ENCODE data around the gene CTDSPL. TPM values are rescaled to one million over a fixed set of nuclear protein-coding genes. Genes with fewer than 3 reads are reported as not detected.

The CTDSPL gene
- total and polyA plus RNA-seq, 2 of the 13 experiments (the other 11 are each of a cell fraction or from before 2014, with no cell fraction given), result 26.1 to 142 TPM

DNA sequence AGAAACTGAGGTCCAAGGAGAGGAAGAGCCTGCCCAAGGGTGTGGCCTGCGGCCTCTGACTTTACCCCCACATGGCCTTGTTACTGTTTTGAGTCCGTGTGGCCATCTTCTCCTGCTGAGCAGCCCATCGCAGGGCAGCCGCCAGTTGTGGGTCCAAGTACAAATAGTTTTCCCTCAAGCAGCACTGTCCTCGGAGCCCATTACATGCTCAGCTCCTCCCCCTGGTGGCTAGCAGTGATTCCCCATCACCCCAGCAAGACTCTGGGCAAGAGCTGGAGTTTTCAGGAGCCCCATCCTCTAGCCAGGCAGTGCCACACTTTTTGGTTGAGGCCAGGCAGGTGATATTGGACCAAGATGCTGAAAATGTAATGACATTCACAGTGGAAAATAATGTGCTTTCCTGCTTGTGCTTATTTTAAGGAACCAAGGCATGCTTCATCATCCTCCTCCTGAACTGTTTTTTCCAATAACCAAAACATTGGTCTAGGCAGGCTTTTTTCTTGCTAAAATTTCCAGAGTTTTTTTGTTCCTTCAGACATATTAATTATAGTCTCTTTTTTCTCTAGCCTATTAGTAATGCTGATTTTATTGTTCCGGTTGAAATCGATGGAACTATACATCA lies 105.7 kb downstream of the CTDSPL start (continued):
- TF ChIP-seq, protein P1, sequence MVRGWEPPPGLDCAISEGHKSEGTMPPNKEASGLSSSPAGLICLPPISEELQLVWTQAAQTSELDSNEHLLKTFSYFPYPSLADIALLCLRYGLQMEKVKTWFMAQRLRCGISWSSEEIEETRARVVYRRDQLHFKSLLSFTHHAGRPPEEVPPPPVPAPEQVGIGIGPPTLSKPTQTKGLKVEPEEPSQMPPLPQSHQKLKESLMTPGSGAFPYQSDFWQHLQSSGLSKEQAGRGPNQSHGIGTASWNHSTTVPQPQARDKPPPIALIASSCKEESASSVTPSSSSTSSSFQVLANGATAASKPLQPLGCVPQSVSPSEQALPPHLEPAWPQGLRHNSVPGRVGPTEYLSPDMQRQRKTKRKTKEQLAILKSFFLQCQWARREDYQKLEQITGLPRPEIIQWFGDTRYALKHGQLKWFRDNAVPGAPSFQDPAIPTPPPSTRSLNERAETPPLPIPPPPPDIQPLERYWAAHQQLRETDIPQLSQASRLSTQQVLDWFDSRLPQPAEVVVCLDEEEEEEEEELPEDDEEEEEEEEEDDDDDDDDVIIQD (CRISPR knock-in tag; IDR thresholded peaks at IDR 0.05; ENCODE audit: low read depth), result no peak
- no peak for TF ChIP-seq FOXO4 (CRISPR knock-in tag; conservative IDR thresholded peaks at IDR 0.05)
- TF ChIP-seq ZNF562 (CRISPR knock-in tag; IDR thresholded peaks at IDR 0.05; ENCODE audit: borderline replicate concordance), result no peak
- TF ChIP-seq, protein P2, sequence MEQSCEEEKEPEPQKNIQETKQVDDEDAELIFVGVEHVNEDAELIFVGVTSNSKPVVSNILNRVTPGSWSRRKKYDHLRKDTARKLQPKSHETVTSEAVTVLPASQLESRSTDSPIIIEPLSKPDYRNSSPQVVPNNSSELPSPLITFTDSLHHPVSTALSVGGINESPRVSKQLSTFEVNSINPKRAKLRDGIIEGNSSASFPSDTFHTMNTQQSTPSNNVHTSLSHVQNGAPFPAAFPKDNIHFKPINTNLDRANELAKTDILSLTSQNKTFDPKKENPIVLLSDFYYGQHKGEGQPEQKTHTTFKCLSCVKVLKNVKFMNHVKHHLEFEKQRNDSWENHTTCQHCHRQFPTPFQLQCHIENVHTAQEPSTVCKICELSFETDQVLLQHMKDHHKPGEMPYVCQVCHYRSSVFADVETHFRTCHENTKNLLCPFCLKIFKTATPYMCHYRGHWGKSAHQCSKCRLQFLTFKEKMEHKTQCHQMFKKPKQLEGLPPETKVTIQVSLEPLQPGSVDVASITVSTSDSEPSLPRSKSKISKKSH (CRISPR knock-in tag; IDR thresholded peaks at IDR 0.05; ENCODE audit: borderline replicate concordance), result no peak
- no peak for TF ChIP-seq ZNF761 (CRISPR knock-in tag; conservative IDR thresholded peaks at IDR 0.05)
- TF ChIP-seq CBX2 (IDR thresholded peaks at IDR 0.05; ENCODE audit: low read depth, low read length), result no peak
- no peak for TF ChIP-seq CBX2 (CRISPR knock-in tag; IDR thresholded peaks at IDR 0.05; ENCODE audit: low read depth)
- TF ChIP-seq SAP130 (CRISPR knock-in tag; IDR thresholded peaks at IDR 0.05; ENCODE audit: low read depth), result 0 out of 2 replicates have a peak, but pooled peaks have one; percentile 37
- TF ChIP-seq, protein P3, sequence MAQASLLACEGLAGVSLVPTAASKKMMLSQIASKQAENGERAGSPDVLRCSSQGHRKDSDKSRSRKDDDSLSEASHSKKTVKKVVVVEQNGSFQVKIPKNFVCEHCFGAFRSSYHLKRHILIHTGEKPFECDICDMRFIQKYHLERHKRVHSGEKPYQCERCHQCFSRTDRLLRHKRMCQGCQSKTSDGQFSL (CRISPR knock-in tag; IDR thresholded peaks at IDR 0.05), result no peak
- TF ChIP-seq IRF2 (CRISPR knock-in tag; IDR thresholded peaks at IDR 0.05), result peak; percentile 37; the same call in 1 of the 2 replicates
- TF ChIP-seq ZBTB49 (CRISPR knock-in tag; IDR thresholded peaks at IDR 0.05; ENCODE audit: borderline replicate concordance), result no peak
- no peak for TF ChIP-seq ZNF451 (CRISPR knock-in tag; IDR thresholded peaks at IDR 0.05)
- TF ChIP-seq SNAPC4 (CRISPR knock-in tag; IDR thresholded peaks at IDR 0.05), result no peak
- TF ChIP-seq NRL (CRISPR knock-in tag; IDR thresholded peaks at IDR 0.05; ENCODE audit: borderline replicate concordance), result no peak

Measured in HepG2 (cell line).